Activated T-cell treated with anti-CD3 and anti-CD28 coated beads, Interleukin-2, amount 50 U/mL, for 4 hours (primary cell): Measurements from ENCODE around the gene GNAO1. TPM values are rescaled to one million over a fixed set of nuclear protein-coding genes. Genes with fewer than 3 reads are reported as not detected.
A peak's percentile ranks its signal among the peaks of the same experiment; 100 is the strongest.
"Not testable (repeated sequence)": the region's sequence is repeated elsewhere in the genome, so short reads cannot be mapped to it uniquely, and the experiment has no call there.

Experiments
- ATAC-seq, 2 donors: fragments of 200-7000 bp; cut with Tn5 transposase; one replicate each; pipeline ENCODE4 v1.10.0; 2021
- DNase-seq: peaks from one replicate; pipeline ENCODE4 v3.0.0-alpha.2; 2020
- H3K27me3 Mint-ChIP-seq: one replicate; pipeline ENCODE4 v1.8.0; 2021; ENCODE audit warnings: low read depth, mixed read lengths
- H3K36me3 Mint-ChIP-seq: one replicate; pipeline ENCODE4 v1.8.0; 2022; ENCODE audit warnings: mixed read lengths; ENCODE audit not compliant: insufficient read depth
- H3K4me1 Mint-ChIP-seq: one replicate; pipeline ENCODE4 v1.8.0; 2021; ENCODE audit warnings: low read depth, mixed read lengths
- H3K4me3 Mint-ChIP-seq: one replicate; pipeline ENCODE4 v1.8.0; 2021; ENCODE audit warnings: mild to moderate bottlenecking, moderate library complexity, mixed read lengths
- H3K9me3 Mint-ChIP-seq: one replicate; pipeline ENCODE4 v1.8.0; 2021; ENCODE audit warnings: mixed read lengths
- total RNA-seq, 3 donors: library from RNA; stranded (reverse); gene quantifications; one replicate each; pipeline ENCODE4 v1.2.1, GENCODE V29; 2021

GNAO1 gene
- total RNA-seq, 3 donors from 2014 or later: 1.3 to 2.5 (median 2.1) TPM

GRCh38 chr16:56368545-56368944 lies 177.3 kb downstream of the GNAO1 start:
- Mint-ChIP-seq H3K27me3 (no peaks in the 10 kb centered on the region), H3K9me3 (no peaks in the 10 kb centered on the region), H3K4me1 (peaks cover 17% of the 10 kb centered on the region), H3K4me3 (no peak overlapping the region), H3K36me3 (peaks cover 17% of the 10 kb centered on the region)
- ATAC-seq (no peak), DNase-seq (no peak)

DNA sequence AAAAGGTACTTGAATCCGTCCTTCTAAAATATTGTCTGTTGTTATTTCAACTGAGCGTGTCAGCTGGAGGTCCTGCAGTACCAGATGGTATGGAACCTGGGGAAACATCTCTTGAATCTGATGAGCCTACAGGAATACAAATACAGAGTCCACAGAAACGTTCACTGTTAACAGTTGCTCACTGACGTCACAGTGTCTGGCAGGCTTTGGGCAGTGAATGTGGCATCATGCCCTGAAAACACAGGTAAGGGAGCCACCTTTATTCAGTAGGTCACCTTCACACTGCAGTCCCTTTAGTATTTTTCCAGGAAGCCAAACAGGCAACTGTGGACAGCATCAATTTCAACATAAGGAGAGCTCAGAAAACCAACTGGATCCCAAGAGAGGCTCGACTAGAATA lies 177.9 kb downstream of the GNAO1 start:
- Mint-ChIP-seq H3K4me1 (peaks cover 17% of the 10 kb centered on the region), H3K27me3 (no peaks in the 10 kb centered on the region), H3K4me3 (no peak overlapping the region), H3K36me3 (peaks cover 20% of the 10 kb centered on the region), H3K9me3 (no peaks in the 10 kb centered on the region)
- DNase-seq (no peak), ATAC-seq (no peak)

- Mint-ChIP-seq H3K9me3 (no peaks in the 10 kb centered on the region), H3K27me3 (no peaks in the 10 kb centered on the region), H3K36me3 (peaks cover 29% of the 10 kb centered on the region), H3K4me3 (no peak overlapping the region), H3K4me1 (peaks cover 19% of the 10 kb centered on the region)
- no peak for DNase-seq
- ATAC-seq: no peak
Observed at GRCh38 chr16:56370185-56370874, 179.0 kb downstream of the GNAO1 start.

DNA sequence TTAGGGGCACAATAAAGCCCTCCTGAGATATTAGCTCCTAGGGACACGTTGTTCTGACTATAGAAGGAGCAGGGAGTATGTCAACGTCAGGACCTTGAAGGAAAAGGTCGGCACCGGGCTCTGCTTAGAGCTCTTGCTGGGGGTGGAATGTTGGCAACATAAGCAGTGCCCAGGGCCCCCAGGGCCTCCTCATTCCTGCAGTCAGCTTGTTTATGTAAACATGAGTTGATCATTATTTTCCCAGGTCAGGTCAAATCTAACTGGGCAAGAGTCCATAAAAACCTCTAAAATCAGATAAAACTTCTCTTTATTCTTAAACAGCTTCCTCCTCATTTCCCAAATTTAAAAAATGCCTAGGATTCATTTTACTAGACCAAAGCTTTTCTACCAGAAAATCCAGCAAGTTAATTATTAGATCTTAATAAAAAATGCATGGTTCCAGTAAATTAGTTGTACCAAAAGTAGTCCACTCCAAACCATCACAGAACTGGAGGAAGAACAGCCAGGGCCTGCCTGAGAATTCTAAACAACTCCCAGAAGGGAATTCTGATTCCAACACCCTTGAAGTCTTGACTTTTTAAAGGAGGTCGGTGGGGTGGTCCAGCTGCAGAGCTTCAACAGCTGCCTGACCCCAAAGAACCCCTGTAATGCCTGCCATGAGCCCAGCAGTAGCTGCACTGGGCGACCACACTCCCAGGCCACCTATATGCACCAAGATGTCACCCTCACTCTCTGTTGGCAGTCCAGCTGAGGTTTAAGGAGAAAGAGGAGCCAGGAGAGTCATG lies 179.8 kb downstream of the GNAO1 start:
- DNase-seq (no peak), ATAC-seq (no peak)
- no peaks in the 10 kb centered on the region for H3K27me3 Mint-ChIP-seq
- H3K36me3 Mint-ChIP-seq: peaks cover 32% of the 10 kb centered on the region
- no peaks in the 10 kb centered on the region for H3K9me3 Mint-ChIP-seq
- no peak overlapping the region for H3K4me3 Mint-ChIP-seq
- peaks cover 19% of the 10 kb centered on the region for H3K4me1 Mint-ChIP-seq

GRCh38 chr16:56371660-56371937 lies 180.3 kb downstream of the GNAO1 start:
- H3K36me3 Mint-ChIP-seq: peaks cover 32% of the 10 kb centered on the region
- H3K27me3 Mint-ChIP-seq: no peaks in the 10 kb centered on the region
- no peak for DNase-seq
- ATAC-seq: no peak
- H3K4me3 Mint-ChIP-seq: no peak overlapping the region
- peaks cover 20% of the 10 kb centered on the region for H3K4me1 Mint-ChIP-seq
- H3K9me3 Mint-ChIP-seq: no peaks in the 10 kb centered on the region

DNA sequence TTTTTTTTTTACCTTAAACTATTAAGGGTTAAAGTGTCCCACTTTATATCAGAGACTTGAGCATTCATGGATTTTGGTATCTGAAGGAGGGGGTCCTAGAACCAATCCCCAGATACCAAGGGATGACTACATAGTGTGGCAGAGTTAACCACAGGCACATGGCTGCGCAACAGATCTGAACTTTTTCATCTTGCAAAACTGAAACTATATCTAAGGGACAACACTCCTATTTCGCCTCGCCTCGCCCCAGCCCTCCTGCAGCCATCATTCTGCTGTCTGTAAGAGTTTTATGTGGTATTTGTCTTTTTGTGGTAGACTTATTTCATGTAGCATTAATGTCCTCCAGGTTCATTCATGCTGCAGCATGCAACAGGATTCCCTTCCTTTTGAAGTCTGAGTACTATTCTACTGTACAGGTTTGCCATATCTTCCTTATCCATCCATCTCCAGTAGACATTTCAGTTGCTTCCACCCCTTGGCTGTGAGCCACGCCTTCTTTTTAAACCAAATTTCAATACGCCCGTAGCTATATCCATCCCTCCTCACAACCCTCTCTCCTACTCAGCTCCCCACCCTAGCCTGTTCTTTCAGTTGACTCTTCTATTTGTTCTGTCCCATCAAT lies 180.8 kb downstream of the GNAO1 start:
- Mint-ChIP-seq H3K9me3 (no peaks in the 10 kb centered on the region), H3K4me3 (no peak overlapping the region), H3K36me3 (peaks cover 30% of the 10 kb centered on the region), H3K4me1 (peaks cover 20% of the 10 kb centered on the region), H3K27me3 (no peaks in the 10 kb centered on the region)
- peak; percentile 51 to 78 for ATAC-seq
- DNase-seq: no peak

- ATAC-seq (no peak), DNase-seq (no peak)
- Mint-ChIP-seq H3K9me3 (no peaks in the 10 kb centered on the region), H3K4me1 (peaks cover 27% of the 10 kb centered on the region), H3K4me3 (no peak overlapping the region), H3K36me3 (peaks cover 35% of the 10 kb centered on the region), H3K27me3 (no peaks in the 10 kb centered on the region)
Observed at GRCh38 chr16:56373003-56373402, 181.7 kb downstream of the GNAO1 start.

DNA sequence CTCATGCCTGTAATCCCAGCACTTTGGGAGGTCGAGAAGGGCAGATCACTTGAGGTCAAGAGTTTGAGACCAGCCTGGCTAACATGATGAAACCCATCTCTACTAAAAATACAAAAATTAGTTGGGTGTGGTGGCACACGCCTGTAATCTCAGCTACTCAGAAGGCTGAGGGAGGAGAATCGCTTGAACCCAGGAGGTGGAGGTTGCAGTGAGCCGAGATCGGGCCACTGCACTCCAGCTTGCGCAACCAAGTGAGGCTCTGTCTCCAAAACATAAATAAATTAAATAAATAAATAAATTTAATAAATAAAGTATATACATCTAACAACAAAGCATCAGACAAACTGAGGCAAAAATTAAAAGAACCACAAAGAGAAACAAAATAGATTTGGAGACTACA lies 184.5 kb downstream of the GNAO1 start:
- H3K9me3 Mint-ChIP-seq, ATAC-seq, DNase-seq, H3K27me3 Mint-ChIP-seq, H3K4me3 Mint-ChIP-seq: not testable (repeated sequence)
- peaks cover 27% of the 10 kb centered on the region for H3K4me1 Mint-ChIP-seq
- peaks cover 54% of the 10 kb centered on the region for H3K36me3 Mint-ChIP-seq

- not testable (repeated sequence) for H3K27me3 Mint-ChIP-seq, H3K4me1 Mint-ChIP-seq, H3K4me3 Mint-ChIP-seq, DNase-seq, ATAC-seq
- Mint-ChIP-seq H3K36me3 (peaks cover 82% of the 10 kb centered on the region), H3K9me3 (peaks cover 28% of the 10 kb centered on the region)
Observed at GRCh38 chr16:56379044-56379443, 187.8 kb downstream of the GNAO1 start.

DNA sequence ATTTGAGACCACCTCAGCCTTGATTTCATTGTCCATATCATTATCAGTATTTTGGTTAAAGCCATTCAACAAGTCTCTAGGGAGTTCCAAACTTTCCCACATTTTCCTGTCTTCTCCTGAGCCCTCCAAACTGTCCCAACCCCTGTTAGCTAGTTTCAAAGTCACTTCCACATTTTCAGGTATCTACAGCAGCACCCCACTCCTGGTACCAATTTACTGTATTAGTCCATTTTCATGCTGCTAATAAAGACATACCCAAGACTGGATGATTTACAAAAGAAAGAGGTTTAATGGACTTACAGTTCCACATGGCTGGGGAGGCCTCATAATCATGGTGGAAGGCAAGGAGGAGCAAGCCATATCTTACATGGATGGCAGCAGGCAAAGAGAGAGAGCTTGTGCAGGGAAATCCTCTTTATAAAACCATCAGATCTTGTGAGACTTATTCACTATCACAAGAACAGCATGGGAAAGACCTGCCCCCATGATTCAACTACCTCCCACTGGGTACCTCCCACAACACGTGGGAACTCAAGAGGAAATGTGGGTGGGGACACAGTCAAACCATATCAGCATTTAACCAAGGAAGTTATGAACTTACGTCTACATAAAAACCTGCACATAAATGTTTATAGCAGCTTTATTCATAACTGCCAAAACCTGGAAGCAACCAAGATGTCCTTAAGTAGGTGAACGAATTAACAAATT lies 189.6 kb downstream of the GNAO1 start:
- not testable (repeated sequence) for DNase-seq, ATAC-seq, H3K4me1 Mint-ChIP-seq, H3K27me3 Mint-ChIP-seq, H3K4me3 Mint-ChIP-seq
- peaks cover 28% of the 10 kb centered on the region for H3K9me3 Mint-ChIP-seq
- H3K36me3 Mint-ChIP-seq: peaks cover 82% of the 10 kb centered on the region

- H3K36me3 Mint-ChIP-seq: peaks cover 81% of the 10 kb centered on the region
- peaks cover 28% of the 10 kb centered on the region for H3K9me3 Mint-ChIP-seq
- ATAC-seq (no peak), DNase-seq (no peak)
- no peak overlapping the region for H3K4me3 Mint-ChIP-seq
- H3K27me3 Mint-ChIP-seq: no peaks in the 10 kb centered on the region
- peaks cover 4% of the 10 kb centered on the region for H3K4me1 Mint-ChIP-seq
Observed at GRCh38 chr16:56382459-56382858, 191.2 kb downstream of the GNAO1 start.

- H3K27me3 Mint-ChIP-seq: no peaks in the 10 kb centered on the region
- DNase-seq (no peak), ATAC-seq (no peak)
- H3K4me3 Mint-ChIP-seq: no peak overlapping the region
- H3K4me1 Mint-ChIP-seq: no peaks in the 10 kb centered on the region
- H3K36me3 Mint-ChIP-seq: peaks cover 79% of the 10 kb centered on the region
- peaks cover 28% of the 10 kb centered on the region for H3K9me3 Mint-ChIP-seq
Observed at GRCh38 chr16:56382901-56383355, 191.6 kb downstream of the GNAO1 start.

- DNase-seq (no peak), ATAC-seq (no peak)
- Mint-ChIP-seq H3K36me3 (peaks cover 70% of the 10 kb centered on the region), H3K27me3 (no peaks in the 10 kb centered on the region), H3K4me1 (no peaks in the 10 kb centered on the region), H3K4me3 (no peak overlapping the region), H3K9me3 (peaks cover 28% of the 10 kb centered on the region)
Observed at GRCh38 chr16:56384074-56384721, 192.9 kb downstream of the GNAO1 start.

DNA sequence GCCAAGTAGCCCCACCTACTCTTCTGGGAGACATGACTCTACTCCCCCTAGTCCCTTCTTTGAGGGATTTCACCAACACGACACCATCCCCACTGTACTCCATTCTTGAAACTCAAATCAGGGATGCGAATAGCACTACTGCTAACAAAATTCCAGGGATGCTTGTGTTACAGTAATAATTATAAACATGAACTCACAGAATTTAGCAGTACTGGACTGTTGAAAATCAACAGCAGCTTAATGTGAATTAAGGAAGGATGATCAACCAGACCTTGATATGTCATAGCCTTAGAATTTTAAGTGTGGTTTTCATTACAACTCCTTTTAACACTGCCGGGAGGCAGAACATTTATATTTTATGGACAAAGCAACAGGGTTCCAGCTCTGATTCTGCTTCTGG lies 196.1 kb downstream of the GNAO1 start:
- H3K4me3 Mint-ChIP-seq: no peak overlapping the region
- DNase-seq: no peak
- H3K36me3 Mint-ChIP-seq: peaks cover 58% of the 10 kb centered on the region
- H3K27me3 Mint-ChIP-seq: no peaks in the 10 kb centered on the region
- peaks cover 10% of the 10 kb centered on the region for H3K9me3 Mint-ChIP-seq
- no peaks in the 10 kb centered on the region for H3K4me1 Mint-ChIP-seq
- ATAC-seq: no peak
